DND-41 (cell line): ENCODE results near the gene FBRSL1.

ENCODE experiments used
- CTCF ChIP-seq: IDR thresholded peaks from 2 replicates; pipeline ENCODE4 v1.5.1; 2012; ENCODE audit warnings: borderline replicate concordance, low read length, moderate library complexity, mild to moderate bottlenecking; ENCODE audit not compliant: poor library complexity, severe bottlenecking; ENCODE audit errors: extremely low read depth
- EZH2 ChIP-seq: IDR thresholded peaks from 3 replicates; pipeline ENCODE4 v1.6.1; 2012; ENCODE audit warnings: borderline replicate concordance, low read depth, mild to moderate bottlenecking, moderate library complexity, low read length, inconsistent platforms; ENCODE audit not compliant: severe bottlenecking

GRCh38 chr12:132536102-132536876 is 46.3 kb downstream of the FBRSL1 start:
- TF ChIP-seq CTCF, result no peak
- TF ChIP-seq EZH2, result no peak
